HCT116 (cell line): ENCODE data around the gene ANKRD44. TPM values are rescaled to one million over a fixed set of nuclear protein-coding genes. Genes with fewer than 3 reads are reported as not detected.

Experiments
- ATAC-seq: fragments of 200-7000 bp; cut with Tn5 transposase; 2 replicates; pipeline ENCODE4 v1.9.1; 2020; ENCODE audit warnings: mild to moderate bottlenecking, moderate library complexity
- BruUV-seq: library from RNA; stranded (reverse); fragments of 400-500 nt; replicated peaks from 2 replicates; lab custom pipeline; 2021; lab: Mats Ljungman, UMichigan
- CTCF ChIA-PET: fragments of 300-600 bp; sonication (Branson Sonifier 250); formaldehyde crosslinking; loops from one replicate; lab custom pipeline; 2021; ENCODE audit warnings: antibody characterized with exemption; lab: Charles Lee
- POLR2A ChIA-PET: fragments of 300-600, 350-600 bp; sonication (Branson Sonifier 250); formaldehyde crosslinking; loops from one replicate; lab custom pipeline; 2021; ENCODE audit warnings: antibody characterized with exemption; lab: Charles Lee
- RAD21 ChIA-PET, 2 experiments: fragments of 300-600 bp; sonication (Branson Sonifier 250); formaldehyde crosslinking; loops; one replicate each; lab custom pipeline; 2023; ENCODE audit warnings: low total read pairs in 2 of 2; ENCODE audit not compliant: uncharacterized antibody in 2 of 2, unreplicated experiment in 2 of 2, low non-redundant PET in 1 of 2; lab: Charles Lee
- DNase-seq: peaks from one replicate; pipeline ENCODE4 v3.0.0-alpha.2; 2010; ENCODE audit warnings: low read depth, low spot score
- H2AFZ ChIP-seq: fragments of 200-600 bp; shearing (Covaris generic), sonication (generic); 2 replicates; pipeline ENCODE4 v1.6.1; 2017; ENCODE audit warnings: low read depth, mixed run types, mixed read lengths, antibody characterized with exemption, low read length; ENCODE audit not compliant: poor library complexity, severe bottlenecking
- H3K27ac ChIP-seq: 2 replicates; pipeline ENCODE4 v1.5.1; 2012; ENCODE audit warnings: low read depth, low read length
- H3K27me3 ChIP-seq: fragments of 200-600 bp; sonication (generic); 2 replicates; pipeline ENCODE4 v1.6.1; 2016; ENCODE audit warnings: mixed run types, low read length, mixed read lengths; ENCODE audit not compliant: insufficient read depth
- H3K36me3 ChIP-seq, 2 experiments: fragments of 200-500 bp in 1 of 2; fragments of 200-600 bp in 1 of 2; sonication (Bioruptor generic) in 1 of 2; sonication (generic) in 1 of 2; 2 replicates each; pipeline versions ENCODE4 v1.5.1 to v1.6.1; 2014 to 2016; ENCODE audit warnings: low read length in 2 of 2, inconsistent platforms in 1 of 2, mixed read lengths in 1 of 2, mixed run types in 1 of 2; ENCODE audit not compliant: insufficient read depth in 2 of 2, control insufficient read depth in 1 of 2
- H3K4me1 ChIP-seq, 2 experiments: fragments of 200-600 bp in 1 of 2; sonication (generic) in 1 of 2; 2 replicates each; pipeline versions ENCODE4 v1.5.1 to v1.6.1; 2012 to 2017; ENCODE audit warnings: low read length in 2 of 2, inconsistent platforms in 1 of 2, mild to moderate bottlenecking in 1 of 2, mixed read lengths in 1 of 2, mixed run types in 1 of 2, moderate library complexity in 1 of 2; ENCODE audit not compliant: insufficient read depth in 2 of 2, control insufficient read depth in 1 of 2
- H3K4me2 ChIP-seq: fragments of 200-600 bp; sonication (generic); 2 replicates; pipeline ENCODE4 v1.6.1; 2017; ENCODE audit warnings: mixed run types, low read length, mixed read lengths
- H3K4me3 ChIP-seq, 2 experiments: fragments of 200-600 bp in 1 of 2; sonication (generic) in 1 of 2; replicated peaks in 1 of 2; 2 replicates each; pipeline ENCODE4 v1.5.1; 2011 to 2016; ENCODE audit warnings: low read length in 2 of 2, control low read depth in 1 of 2, low read depth in 1 of 2, mild to moderate bottlenecking in 1 of 2, mixed read lengths in 1 of 2, mixed run types in 1 of 2
- H3K79me2 ChIP-seq: fragments of 200-600 bp; sonication (generic); 2 replicates; pipeline ENCODE4 v1.6.1; 2017; ENCODE audit warnings: mild to moderate bottlenecking, mixed run types, low read length, moderate library complexity, mixed read lengths; ENCODE audit not compliant: insufficient read depth
- H3K9ac ChIP-seq: fragments of 200-600 bp; sonication (generic); 2 replicates; pipeline ENCODE4 v1.6.1; 2016; ENCODE audit warnings: low read length, mixed read lengths
- H3K9me2 ChIP-seq: fragments of 200-600 bp; sonication (generic), shearing (Covaris generic); 2 replicates; pipeline ENCODE4 v1.6.1; 2017; ENCODE audit warnings: mixed run types, mild to moderate bottlenecking, moderate library complexity; ENCODE audit not compliant: insufficient read depth
- H3K9me3 ChIP-seq, 2 experiments: fragments of 200-500 bp in 1 of 2; fragments of 200-600 bp in 1 of 2; sonication (Bioruptor generic) in 1 of 2; sonication (generic) in 1 of 2; 2 replicates each; pipeline ENCODE4 v1.6.1; 2014 to 2017; ENCODE audit warnings: low read length in 2 of 2, mixed read lengths in 2 of 2, inconsistent platforms in 1 of 2, low read depth in 1 of 2, mild to moderate bottlenecking in 1 of 2, mixed run types in 1 of 2, moderate library complexity in 1 of 2; ENCODE audit not compliant: control insufficient read depth in 1 of 2, insufficient read depth in 1 of 2
- H4K20me1 ChIP-seq: fragments of 200-600 bp; sonication (generic), shearing (Covaris generic); 2 replicates; pipeline ENCODE4 v1.6.1; 2017; ENCODE audit warnings: mixed run types, mild to moderate bottlenecking, moderate library complexity; ENCODE audit not compliant: insufficient read depth
- CBX3 ChIP-seq: IDR thresholded peaks from 2 replicates; pipeline ENCODE4 v1.6.1; 2012; ENCODE audit warnings: low read depth
- EZH2 ChIP-seq: fragments of 200-600 bp; sonication (generic); IDR thresholded peaks from 2 replicates; pipeline ENCODE4 v1.6.1; 2017; ENCODE audit warnings: antibody characterized with exemption, mixed run types
- EZH2phosphoT487 ChIP-seq: fragments of 200-600 bp; IDR thresholded peaks from 2 replicates; pipeline ENCODE4 v1.6.1; 2018; ENCODE audit warnings: antibody characterized with exemption, borderline replicate concordance
- FOSL1 ChIP-seq: IDR thresholded peaks from 2 replicates; pipeline ENCODE4 v1.6.1; 2012; ENCODE audit warnings: low read depth
- POLR2A ChIP-seq: IDR thresholded peaks from 2 replicates; pipeline ENCODE4 v1.7.0; 2011; ENCODE audit warnings: borderline replicate concordance; ENCODE audit not compliant: insufficient read depth, insufficient read length; ENCODE audit errors: extremely low read depth
- POLR2AphosphoS5 ChIP-seq: IDR thresholded peaks from 2 replicates; pipeline ENCODE4 v1.6.1; 2011; ENCODE audit warnings: mild to moderate bottlenecking, low read depth, low read length, moderate library complexity
- SIN3A ChIP-seq: IDR thresholded peaks from 2 replicates; pipeline ENCODE4 v1.6.1; 2012; ENCODE audit warnings: low read depth
- SP1 ChIP-seq: IDR thresholded peaks from 2 replicates; pipeline ENCODE4 v1.6.1; 2012; ENCODE audit warnings: low read depth
- YY1 ChIP-seq: IDR thresholded peaks from 2 replicates; pipeline ENCODE4 v1.6.1; 2011; ENCODE audit warnings: low read length, low read depth, moderate library complexity, mild to moderate bottlenecking; ENCODE audit not compliant: insufficient replicate concordance; ENCODE audit errors: extremely low read depth
- intact Hi-C: fragments of 100-400 bp; cut with micrococcal nuclease; formaldehyde crosslinking; loops from 2 replicates; pipeline ENCODE4 v1.10.0; 2022
- total RNA-seq: library from RNA; stranded (reverse); gene quantifications from one replicate; pipeline ENCODE4 v1.2.1, GENCODE V29; 2021; ENCODE audit not compliant: unreplicated experiment

Gene ANKRD44
- total RNA-seq, 1 experiment from 2014 or later: 2.7 TPM

GRCh38 chr2:197090742-197091367, 219.7 kb downstream of the ANKRD44 start:
- no peak overlapping the region for H3K4me3 ChIP-seq
- H3K4me2 ChIP-seq: no peak overlapping the region
- no peak overlapping the region for H2AFZ ChIP-seq
- ATAC-seq: no peak
- no peaks in the 10 kb centered on the region for H3K36me3 ChIP-seq
- no peaks in the 10 kb centered on the region for H3K9me2 ChIP-seq
- no peak overlapping the region for H3K9ac ChIP-seq
- H3K27ac ChIP-seq: no peak overlapping the region
- DNase-seq: no peak
- RAD21 ChIA-PET: interaction anchor here in 1 of 2 experiments (0.6 kb wide), 1 partner anchor 236 kb away, joined by 5 read pairs; no protein-coding TSS in a partner anchor
- TF ChIP-seq EZH2 (no peak), YY1 (no peak), FOSL1 (no peak)
- TF ChIP-seq, all 23 proteins: peak for 0
- H3K9me3 ChIP-seq: no peaks in the 10 kb centered on the region
- no peaks in the 10 kb centered on the region for H4K20me1 ChIP-seq
- BruUV-seq: no TSS peak
- ChIA-PET CTCF (no interaction called here), POLR2A (no interaction called here)
- no peaks in the 10 kb centered on the region for H3K27me3 ChIP-seq
- H3K79me2 ChIP-seq: no peaks in the 10 kb centered on the region
- intact Hi-C loops: no loop called here
- no peaks in the 10 kb centered on the region for H3K4me1 ChIP-seq

- ATAC-seq: no peak
- intact Hi-C loops: no loop called here
- POLR2A ChIA-PET: no interaction called here
- no peak overlapping the region for H3K4me3 ChIP-seq
- H3K4me2 ChIP-seq: no peak overlapping the region
- H3K27ac ChIP-seq: no peak overlapping the region
- no peaks in the 10 kb centered on the region for H4K20me1 ChIP-seq
- no peaks in the 10 kb centered on the region for H3K9me3 ChIP-seq
- RAD21 ChIA-PET: no interaction called here
- H3K9me2 ChIP-seq: no peaks in the 10 kb centered on the region
- CTCF ChIA-PET: no interaction called here
- DNase-seq: no peak
- H3K27me3 ChIP-seq: no peaks in the 10 kb centered on the region
- no peak overlapping the region for H3K9ac ChIP-seq
- H3K36me3 ChIP-seq: no peaks in the 10 kb centered on the region
- TF ChIP-seq SIN3A: no peak
- TF ChIP-seq POLR2AphosphoS5: no peak
- no peak for TF ChIP-seq POLR2A
- no peak for TF ChIP-seq FOSL1
- no peak for TF ChIP-seq EZH2
- no peak for TF ChIP-seq EZH2phosphoT487
- no peak for TF ChIP-seq CBX3
- TF ChIP-seq SP1: no peak
- no TSS peak for BruUV-seq
- no peak overlapping the region for H2AFZ ChIP-seq
- H3K4me1 ChIP-seq: no peaks in the 10 kb centered on the region
- H3K79me2 ChIP-seq: no peaks in the 10 kb centered on the region
Observed at GRCh38 chr2:197089655-197090054, 220.9 kb downstream of the ANKRD44 start.
